ENCODE data around the gene VWF. TPM values are rescaled to one million over a fixed set of nuclear protein-coding genes. Genes with fewer than 3 reads are reported as not detected.

Gene VWF
- total and polyA plus RNA-seq, 2 of the 4 experiments (the other 2 are of a cell fraction), result under 0.01 to 0.09 TPM

DNA sequence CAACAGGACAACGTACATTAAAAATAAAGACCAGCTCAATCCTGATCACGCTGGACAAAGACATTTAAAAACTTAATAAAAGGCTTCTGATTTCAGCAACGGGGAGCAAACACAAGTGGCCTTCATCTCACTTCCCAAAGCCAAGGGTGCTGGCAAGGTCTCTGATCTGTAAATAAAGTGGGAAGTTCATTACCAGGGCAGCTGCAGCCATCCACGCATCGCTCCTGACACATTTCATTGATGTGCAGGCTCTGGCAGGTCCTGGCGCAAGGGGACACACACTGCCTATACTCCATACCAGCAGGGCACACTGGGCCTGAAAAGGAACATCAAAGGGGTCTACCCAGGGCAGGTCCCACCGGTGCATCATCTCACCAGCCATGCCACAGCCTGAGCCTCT lies 51.0 kb downstream of the VWF start:
- CTCF ChIA-PET, result interaction anchor here (1.5 kb wide), 1 partner anchor 11 kb away, joined by 3 read pairs; no protein-coding TSS in a partner anchor

More for the DNA sequence above, 51.0 kb downstream of the VWF start:
- no peak overlapping the region for H3K18ac ChIP-seq (ENCODE audit: low read depth, low read length)
- no peak overlapping the region; the same call in 1 of the 2 replicates for H2BK120ac ChIP-seq (ENCODE audit: low read depth, low read length)
- H3K9ac ChIP-seq (ENCODE audit: low read depth, low read length), result no peak overlapping the region
- H2BK5ac ChIP-seq (ENCODE audit: low read depth, low read length, poor library complexity, severe bottlenecking), result no peak overlapping the region
- H3K4ac ChIP-seq (ENCODE audit: low read depth, low read length), result 0 out of 2 replicates have a peak overlapping the region, but pooled peaks have one; percentile 10
- H3K27me3 ChIP-seq (ENCODE audit: control insufficient read depth, insufficient read depth, low read length), result no peaks in the 10 kb centered on the region
- no peak overlapping the region for H2AK9ac ChIP-seq (replicated peaks; ENCODE audit: low read depth, low read length, poor library complexity)
- no peak overlapping the region for H3K4me2 ChIP-seq (ENCODE audit: low read depth, low read length)
- H3K56ac ChIP-seq (ENCODE audit: extremely low read depth, insufficient read depth, low read length), result no peak overlapping the region
- H3K4me3 ChIP-seq (ENCODE audit: insufficient read depth, low read depth, low read length), result no peak overlapping the region
- H3K79me1 ChIP-seq (ENCODE audit: low read depth in 1 of 2, low read length in 2 of 2), result no peaks in the 10 kb centered on the region
- peaks cover 27% of the 10 kb centered on the region for H3K9me1 ChIP-seq (ENCODE audit: insufficient read depth, low read length)
- DNase-seq (no peak), ATAC-seq (ENCODE audit: low read depth) (no peak)
- in situ Hi-C loops (cut with MboI; ENCODE audit: low sequenced_read_pairs) (no loop called here), dilution Hi-C loops (cut with HindIII; ENCODE audit: low sequenced_read_pairs, unreplicated experiment) (no loop called here), intact Hi-C loops (cut with micrococcal nuclease) (no loop called here)
- H3K9me3 ChIP-seq (ENCODE audit: control insufficient read depth, insufficient read depth, low read length), result no peaks in the 10 kb centered on the region
- no peak overlapping the region for H4K5ac ChIP-seq (ENCODE audit: low read depth, low read length)
- H2BK20ac ChIP-seq (ENCODE audit: low read depth, low read length), result no peak overlapping the region
- no peak overlapping the region for H3K27ac ChIP-seq (ENCODE audit: insufficient read depth, low read length)
- H2AFZ ChIP-seq (replicated peaks; ENCODE audit: low read length, poor library complexity), result no peak overlapping the region
- POLR2A ChIA-PET (ENCODE audit: unreplicated experiment), result no interaction called here
- H4K20me1 ChIP-seq (ENCODE audit: insufficient read depth, low read length), result no peaks in the 10 kb centered on the region
- BruUV-seq (replicated peaks), result no TSS peak
- 83% methylated on average over 1 of the region's 7 CpGs; no CpG with 5 or more reads in 1 of the 2 experiments for WGBS, 2 experiments (ENCODE audit: extremely low coverage in 2 of 2, insufficient read length in 1 of 2)
- peaks cover 16% of the 10 kb centered on the region for H3K4me1 ChIP-seq (ENCODE audit: control insufficient read depth, insufficient read depth, low read length)
- H3K23ac ChIP-seq (ENCODE audit: low read depth, low read length), result no peak overlapping the region
- no peak overlapping the region for H4K8ac ChIP-seq (ENCODE audit: low read depth in 2 of 2, low read length in 2 of 2)
- H2BK15ac ChIP-seq (ENCODE audit: low read depth, low read length), result no peak overlapping the region
- TF ChIP-seq CTCF (conservative IDR thresholded peaks at IDR 0.05; ENCODE audit: low read depth, low read length) (no peak), CEBPB (IDR thresholded peaks at IDR 0.05; ENCODE audit: low read depth, low read length) (no peak), BHLHE40 (IDR thresholded peaks at IDR 0.05; ENCODE audit: low read depth, low read length) (no peak), FOS (IDR thresholded peaks at IDR 0.05; ENCODE audit: low read depth, low read length) (no peak), MAZ (IDR thresholded peaks at IDR 0.05; ENCODE audit: borderline replicate concordance, low read depth, low read length) (no peak), RAD21 (IDR thresholded peaks at IDR 0.05; ENCODE audit: low read length) (no peak), MXI1 (IDR thresholded peaks at IDR 0.05; ENCODE audit: borderline replicate concordance, low read depth, low read length) (no peak), MAFK (IDR thresholded peaks at IDR 0.05; ENCODE audit: low read depth, low read length) (no peak), POLR2A (IDR thresholded peaks at IDR 0.05; ENCODE audit: low read depth, low read length) (no peak), ELK1 (IDR thresholded peaks at IDR 0.05; ENCODE audit: borderline replicate concordance, low read depth, low read length) (no peak), RCOR1 (IDR thresholded peaks at IDR 0.05; ENCODE audit: insufficient replicate concordance, low read length) (no peak), NFE2L2 (IDR thresholded peaks at IDR 0.05; ENCODE audit: low read depth, low read length) (no peak), RFX5 (IDR thresholded peaks at IDR 0.05; ENCODE audit: low read depth, low read length) (no peak), SMC3 (IDR thresholded peaks at IDR 0.05; ENCODE audit: low read depth, low read length) (no peak), CHD1 (IDR thresholded peaks at IDR 0.05; ENCODE audit: low read depth, low read length) (no peak)
- TF ChIP-seq, protein P1, sequence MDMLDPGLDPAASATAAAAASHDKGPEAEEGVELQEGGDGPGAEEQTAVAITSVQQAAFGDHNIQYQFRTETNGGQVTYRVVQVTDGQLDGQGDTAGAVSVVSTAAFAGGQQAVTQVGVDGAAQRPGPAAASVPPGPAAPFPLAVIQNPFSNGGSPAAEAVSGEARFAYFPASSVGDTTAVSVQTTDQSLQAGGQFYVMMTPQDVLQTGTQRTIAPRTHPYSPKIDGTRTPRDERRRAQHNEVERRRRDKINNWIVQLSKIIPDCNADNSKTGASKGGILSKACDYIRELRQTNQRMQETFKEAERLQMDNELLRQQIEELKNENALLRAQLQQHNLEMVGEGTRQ (IDR thresholded peaks at IDR 0.05; ENCODE audit: low read depth, low read length), result no peak
- no peak overlapping the region for H3K14ac ChIP-seq (replicated peaks; ENCODE audit: low read depth, low read length)
- H4K91ac ChIP-seq (ENCODE audit: insufficient read depth, low read depth, low read length), result no peak overlapping the region
- no peaks in the 10 kb centered on the region for H3K36me3 ChIP-seq (ENCODE audit: control insufficient read depth, insufficient read depth, low read length)
- H2AK5ac ChIP-seq (ENCODE audit: low read depth, low read length), result peak overlapping the region; percentile 64

Measured in IMR-90 (cell line).